HG03442 (cell line): ENCODE measurements around the gene C12orf57.

Experiments used
- ATAC-seq: cut with Tn5 transposase; IDR thresholded peaks from one replicate; pipeline ENCODE4 v1.9.1; 2021; ENCODE audit warnings: mild to moderate bottlenecking, moderate library complexity; ENCODE audit not compliant: unreplicated experiment

C12orf57 gene

GRCh38 chr12:6952121-6952862 is 8.5 kb downstream of the C12orf57 start:
- no peak for ATAC-seq

GRCh38 chr12:6952863-6953441 is 9.1 kb downstream of the C12orf57 start:
- no peak for ATAC-seq

DNA sequence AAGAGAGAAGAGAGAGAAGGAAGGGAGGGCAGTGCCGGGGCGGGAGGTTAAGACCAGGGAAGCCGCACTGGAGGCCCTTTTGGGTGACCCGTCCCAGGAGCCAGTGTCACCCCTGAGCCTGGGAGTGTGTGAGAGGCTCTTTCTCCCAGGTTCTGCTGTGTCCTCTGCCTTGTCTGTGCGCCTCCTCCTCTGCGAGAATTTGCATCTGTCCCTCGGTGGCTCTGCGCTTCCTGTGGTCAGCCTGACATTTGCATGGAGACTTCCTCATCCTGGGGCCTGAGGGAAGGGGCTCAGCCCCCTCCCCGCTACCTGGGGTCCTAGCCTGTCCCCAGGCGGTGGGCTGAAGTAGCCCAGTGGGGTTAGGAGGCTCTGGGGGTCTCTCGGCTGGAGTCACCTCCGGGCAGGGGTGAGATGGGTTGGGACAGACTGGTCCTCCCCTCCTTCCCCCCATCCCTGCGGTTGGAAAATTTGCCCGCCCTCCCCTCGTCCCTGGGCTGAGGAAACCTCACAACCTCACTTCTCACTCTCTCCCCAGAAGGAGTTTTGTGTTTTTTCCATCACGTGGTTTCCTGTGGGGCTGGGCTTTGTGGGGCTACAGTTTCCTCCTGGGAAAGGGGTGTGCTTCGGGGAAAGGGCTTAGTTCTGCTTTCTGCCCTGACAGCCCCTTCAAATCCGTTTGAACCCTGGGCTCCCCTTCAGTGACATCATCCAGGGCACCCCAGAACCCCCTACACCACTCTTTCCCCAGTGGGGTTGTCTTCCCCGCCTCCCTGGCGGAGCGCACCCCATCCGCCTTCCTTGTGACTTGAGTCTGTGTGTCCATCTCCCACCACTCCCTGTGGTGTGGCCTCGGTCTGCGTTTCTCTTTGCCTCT is 9.9 kb downstream of the C12orf57 start:
- peak; percentile 33 for ATAC-seq

DNA sequence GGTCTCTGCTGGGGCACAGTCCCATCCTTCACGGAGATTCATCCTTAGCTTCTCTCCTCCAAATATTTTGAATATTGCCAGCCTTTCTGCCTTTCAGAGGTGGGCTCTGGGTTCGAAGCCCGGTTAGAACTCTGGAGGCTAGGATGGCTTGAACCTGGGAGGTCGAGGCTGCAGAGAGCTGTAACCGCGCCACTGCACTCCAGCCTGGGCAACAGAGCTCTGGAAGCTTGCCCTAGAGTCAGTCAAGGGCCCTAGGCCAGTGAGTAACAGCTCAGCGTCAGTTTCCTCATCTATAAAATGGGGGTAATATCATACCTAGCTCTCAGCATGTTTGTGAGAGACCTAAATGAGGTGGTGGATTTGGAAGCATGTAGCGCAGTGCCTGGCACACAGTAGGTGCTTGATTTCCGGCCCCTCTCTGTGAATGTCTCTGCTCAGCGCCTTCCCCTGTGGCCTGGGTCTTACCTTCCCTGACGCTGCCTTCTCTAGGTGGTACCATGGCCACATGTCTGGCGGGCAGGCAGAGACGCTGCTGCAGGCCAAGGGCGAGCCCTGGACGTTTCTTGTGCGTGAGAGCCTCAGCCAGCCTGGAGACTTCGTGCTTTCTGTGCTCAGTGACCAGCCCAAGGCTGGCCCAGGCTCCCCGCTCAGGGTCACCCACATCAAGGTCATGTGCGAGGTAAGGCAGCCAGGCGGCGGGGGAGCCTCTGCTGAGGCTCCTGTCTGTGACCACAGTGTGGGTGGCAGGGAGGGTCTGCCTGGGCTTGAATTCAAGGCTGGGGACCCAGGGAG is 10.7 kb downstream of the C12orf57 start:
- ATAC-seq, result no peak

GRCh38 chr12:6955108-6956020 is 11.5 kb downstream of the C12orf57 start:
- ATAC-seq, result no peak

DNA sequence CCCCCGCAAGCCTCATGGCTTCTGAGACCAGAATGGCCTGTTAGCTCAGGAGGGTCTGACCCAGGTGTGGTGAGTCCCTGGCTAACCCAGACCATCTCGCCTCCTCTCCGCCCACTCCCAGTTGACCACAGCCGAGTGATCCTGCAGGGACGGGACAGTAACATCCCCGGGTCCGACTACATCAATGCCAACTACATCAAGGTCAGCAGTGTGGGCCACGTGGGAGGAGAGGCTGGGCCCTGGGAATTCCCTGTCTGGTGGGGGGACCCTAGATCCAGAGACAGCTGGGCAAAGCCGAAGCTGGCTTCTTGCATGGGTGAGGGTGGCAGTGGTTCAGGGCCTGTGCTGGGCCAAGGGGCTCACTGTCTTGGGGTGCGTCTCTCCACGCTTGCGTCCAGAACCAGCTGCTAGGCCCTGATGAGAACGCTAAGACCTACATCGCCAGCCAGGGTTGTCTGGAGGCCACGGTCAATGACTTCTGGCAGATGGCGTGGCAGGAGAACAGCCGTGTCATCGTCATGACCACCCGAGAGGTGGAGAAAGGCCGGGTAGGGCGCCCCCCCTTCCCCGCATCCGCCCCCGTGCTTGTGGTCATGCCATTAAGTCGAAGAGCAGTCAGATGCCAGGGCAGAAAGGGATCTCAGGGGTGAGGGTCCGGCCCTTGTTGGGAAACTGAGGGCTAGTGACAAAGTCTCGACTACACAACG is 12.4 kb downstream of the C12orf57 start:
- ATAC-seq, result no peak

DNA sequence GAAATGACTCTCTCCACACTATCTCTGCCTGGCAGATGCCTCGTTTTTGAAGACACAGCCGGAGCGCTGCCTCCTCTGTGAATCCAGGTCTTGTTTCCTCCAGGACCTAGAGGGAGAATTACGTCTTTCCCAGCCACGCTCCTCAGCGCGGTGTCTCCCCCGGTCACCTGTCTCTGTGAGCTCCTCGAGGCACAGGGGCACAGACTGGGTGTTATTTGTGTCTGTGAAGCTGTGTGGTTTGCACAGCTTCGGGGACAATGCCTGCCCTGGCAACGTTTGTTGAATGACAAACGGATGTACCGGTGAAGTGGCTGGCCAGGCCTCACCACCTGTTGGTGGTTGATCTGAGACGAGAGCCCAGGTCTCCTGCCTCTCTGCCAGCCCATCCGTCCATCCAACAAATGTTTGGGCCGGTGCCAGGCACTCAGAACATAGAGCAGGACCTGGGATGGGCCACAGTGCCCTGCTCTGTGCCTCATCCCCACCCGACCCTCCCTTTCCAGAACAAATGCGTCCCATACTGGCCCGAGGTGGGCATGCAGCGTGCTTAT is 13.4 kb downstream of the C12orf57 start:
- ATAC-seq, result no peak

DNA sequence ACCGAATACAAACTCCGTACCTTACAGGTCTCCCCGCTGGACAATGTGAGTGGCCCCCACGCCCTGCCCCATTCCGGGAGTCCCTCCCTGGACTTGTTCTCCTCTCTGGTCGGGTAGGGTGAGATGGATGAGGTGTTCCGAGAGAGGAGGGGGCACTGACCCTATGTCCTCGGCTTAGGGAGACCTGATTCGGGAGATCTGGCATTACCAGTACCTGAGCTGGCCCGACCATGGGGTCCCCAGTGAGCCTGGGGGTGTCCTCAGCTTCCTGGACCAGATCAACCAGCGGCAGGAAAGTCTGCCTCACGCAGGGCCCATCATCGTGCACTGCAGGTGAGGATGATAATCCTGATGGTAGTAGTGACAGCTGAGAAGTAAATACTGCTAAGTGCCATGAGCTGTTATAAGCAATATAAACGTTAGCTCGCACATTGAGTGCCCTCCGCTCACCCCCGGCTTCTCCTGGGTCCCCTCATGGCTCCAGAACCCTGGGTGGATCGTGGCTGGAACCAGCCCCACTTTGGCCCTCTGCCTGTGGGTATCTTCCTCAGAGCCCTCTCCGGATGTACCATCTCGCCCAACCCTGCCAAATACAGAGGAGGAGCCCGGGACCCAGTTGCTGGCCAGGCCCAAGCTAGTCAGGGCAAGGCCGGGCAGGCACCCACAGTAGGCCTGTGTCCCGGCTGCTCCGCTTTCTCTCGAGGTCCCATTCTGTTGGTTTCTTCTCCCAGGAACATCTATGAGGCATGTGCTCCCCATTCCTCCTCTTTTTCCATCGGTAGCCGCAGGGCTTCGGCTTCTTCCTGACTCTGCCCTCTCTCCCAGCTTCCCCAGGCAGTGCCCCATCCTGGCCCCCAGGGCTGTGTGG is 14.2 kb downstream of the C12orf57 start:
- ATAC-seq, result no peak

DNA sequence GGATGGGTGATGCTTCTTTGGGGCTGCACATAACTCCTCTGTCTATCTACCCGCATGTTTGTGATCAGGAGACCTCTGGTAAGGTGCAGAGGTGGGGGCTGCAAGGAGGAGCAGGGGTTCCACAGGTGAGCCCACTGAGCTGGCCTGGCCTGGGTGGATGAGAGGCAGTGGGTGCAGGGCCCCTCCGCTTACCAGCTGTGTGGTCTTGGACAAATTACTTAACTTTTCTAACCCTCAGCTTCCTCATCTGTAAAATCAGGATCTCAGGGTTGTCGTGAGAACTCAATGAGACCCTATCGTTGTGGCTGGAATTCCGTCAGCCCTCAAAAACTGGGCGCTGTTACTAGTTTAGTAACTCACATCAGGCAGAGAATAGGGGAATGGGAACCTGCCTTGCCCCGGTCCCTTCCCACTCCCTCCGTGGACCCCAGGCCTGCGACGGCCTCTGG is 14.8 kb downstream of the C12orf57 start:
- ATAC-seq, result no peak

DNA sequence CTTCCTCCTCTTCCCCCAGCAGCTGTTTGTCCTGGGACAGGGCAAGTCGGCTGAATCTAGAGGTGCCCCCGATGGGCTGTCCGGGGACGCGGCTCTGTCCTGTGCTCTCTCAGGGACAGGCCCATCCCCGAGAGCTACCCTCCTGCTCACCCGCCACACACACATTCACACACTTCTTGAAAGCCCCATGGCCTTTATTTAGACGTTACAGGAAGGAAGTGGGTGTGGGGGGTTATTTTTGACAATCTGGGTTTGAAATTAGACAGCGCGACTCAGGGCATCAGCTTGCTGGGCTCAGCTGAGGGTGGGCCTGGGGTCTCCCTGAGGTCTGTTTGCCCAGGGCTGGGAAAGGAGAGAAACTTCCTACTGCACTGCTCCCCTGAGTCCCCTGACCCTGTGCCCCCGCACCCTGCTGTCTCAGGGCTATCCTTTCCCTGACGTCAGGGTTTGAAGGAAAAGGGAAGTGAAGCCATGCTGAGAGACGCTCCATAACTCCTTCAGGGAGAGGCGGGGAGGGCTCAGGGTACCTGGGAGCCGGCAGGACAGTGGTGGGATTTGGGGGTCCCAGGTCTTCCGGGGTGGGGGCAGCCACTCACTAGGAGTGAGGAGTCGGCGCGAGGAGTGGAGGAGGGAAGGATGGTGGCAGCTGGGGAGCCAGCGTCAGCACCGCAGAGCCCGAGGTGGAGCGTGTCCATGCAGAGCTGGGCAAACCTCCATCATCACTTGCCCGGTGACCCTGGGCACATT is 15.4 kb downstream of the C12orf57 start:
- peak; percentile 36 for ATAC-seq

DNA sequence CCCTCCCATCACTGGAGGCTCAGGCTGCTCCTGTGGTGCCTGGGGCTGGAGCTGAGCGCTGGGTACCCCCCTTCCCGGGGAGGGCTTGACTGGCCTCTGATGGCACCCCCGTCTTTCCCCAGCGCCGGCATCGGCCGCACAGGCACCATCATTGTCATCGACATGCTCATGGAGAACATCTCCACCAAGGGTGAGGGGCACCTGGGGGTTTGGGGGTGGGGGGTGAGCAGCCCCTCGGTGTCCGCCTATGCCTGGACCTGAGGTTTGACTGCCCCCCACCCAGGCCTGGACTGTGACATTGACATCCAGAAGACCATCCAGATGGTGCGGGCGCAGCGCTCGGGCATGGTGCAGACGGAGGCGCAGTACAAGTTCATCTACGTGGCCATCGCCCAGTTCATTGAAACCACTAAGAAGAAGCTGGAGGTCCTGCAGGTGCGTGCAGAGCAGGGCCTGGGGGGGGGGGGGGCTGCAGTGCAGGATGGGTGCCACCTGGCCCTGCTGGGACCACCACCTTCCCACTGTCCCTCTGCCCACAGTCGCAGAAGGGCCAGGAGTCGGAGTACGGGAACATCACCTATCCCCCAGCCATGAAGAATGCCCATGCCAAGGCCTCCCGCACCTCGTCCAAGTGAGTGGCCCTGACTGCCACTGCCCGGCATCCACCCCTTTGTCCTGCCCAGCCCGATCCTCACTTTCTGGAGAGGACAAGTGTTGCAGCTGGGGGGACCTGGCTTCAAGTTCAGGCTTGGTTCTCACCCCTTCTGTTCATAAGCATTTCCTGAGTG is 16.2 kb downstream of the C12orf57 start:
- ATAC-seq, result no peak

GRCh38 chr12:6960593-6961277 is 16.9 kb downstream of the C12orf57 start:
- no peak for ATAC-seq

GRCh38 chr12:6961278-6961694 is 17.5 kb downstream of the C12orf57 start:
- no peak for ATAC-seq

DNA sequence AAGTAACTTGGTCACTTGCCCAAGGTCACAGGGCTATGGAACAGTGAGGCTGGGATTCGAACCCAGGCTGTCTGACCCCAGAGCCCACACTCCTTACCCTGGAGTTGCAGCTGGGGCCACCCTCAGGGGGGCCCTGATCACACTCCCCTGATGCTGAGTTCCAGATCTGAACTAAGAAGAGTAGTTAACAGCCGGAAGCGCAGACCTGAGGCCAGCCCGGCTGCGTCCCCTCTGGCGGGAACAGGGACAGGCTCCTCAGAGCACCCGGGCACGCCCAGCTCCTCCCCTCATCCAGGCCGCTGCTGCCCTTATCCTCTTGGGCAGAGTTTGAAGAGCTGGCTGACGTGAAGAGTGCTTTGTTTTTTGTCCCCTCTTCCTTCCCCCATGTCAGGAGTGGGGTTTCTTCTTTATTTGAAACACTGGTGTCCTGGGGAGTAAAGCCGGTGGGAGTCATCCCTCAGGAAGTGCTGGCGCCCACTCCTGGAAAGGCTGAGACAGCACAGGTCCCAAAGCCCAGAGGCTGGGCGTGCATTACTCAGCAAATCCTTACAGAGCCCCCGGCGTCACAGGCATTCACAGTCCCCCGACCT is 18.0 kb downstream of the C12orf57 start:
- no peak for ATAC-seq

DNA sequence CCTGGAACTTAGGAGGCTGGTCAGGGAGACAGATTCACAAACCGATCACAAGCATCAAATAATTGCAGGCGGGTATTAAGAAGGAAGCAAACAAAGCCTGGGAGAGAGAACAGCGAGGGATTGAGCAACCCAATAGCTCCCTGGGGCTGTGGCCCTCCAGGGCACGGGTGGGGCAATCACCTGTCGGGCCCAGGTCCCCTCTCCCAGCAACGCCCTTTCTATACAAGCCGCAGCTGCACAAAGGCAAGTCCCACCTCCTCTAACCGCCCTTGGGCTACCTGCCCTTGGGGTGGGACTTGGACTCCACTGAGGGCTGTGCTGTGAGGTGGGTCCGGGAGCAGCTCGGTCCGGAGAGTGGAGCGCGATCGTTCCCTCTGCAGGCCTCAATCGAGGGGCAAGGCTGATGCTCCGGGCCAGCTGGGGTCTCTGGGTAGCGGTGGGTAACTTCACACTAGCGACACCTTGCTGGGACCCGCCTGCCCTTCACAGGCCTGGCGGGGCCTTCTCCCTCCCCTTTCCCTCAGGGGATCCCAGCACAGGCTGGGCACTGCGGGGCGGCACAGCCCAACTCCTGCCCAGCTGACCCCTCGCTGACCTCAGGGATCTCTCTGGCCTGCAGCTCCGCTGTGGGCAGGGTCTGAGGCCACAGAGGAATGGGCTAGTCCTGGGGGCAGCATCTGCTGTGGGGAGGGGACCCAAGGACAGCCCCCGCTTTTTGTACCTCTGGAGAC is 18.6 kb downstream of the C12orf57 start:
- ATAC-seq, result no peak
